Fibroblast of pulmonary artery (primary cell): Measurements from ENCODE around the gene RGS6.

Source experiments
- DNase-seq: peaks from one replicate; pipeline ENCODE4 v3.0.0-alpha.2; 2010; ENCODE audit warnings: low read depth
- H3K4me3 ChIP-seq: replicated peaks from 2 replicates; pipeline ENCODE4 v1.5.1; 2011; ENCODE audit warnings: low read depth, mild to moderate bottlenecking, control low read depth, low read length, moderate library complexity
- TF ChIP-seq, protein P1 (sequence below): IDR thresholded peaks from 2 replicates; pipeline ENCODE4 v1.5.1; 2011; ENCODE audit warnings: mild to moderate bottlenecking, control low read depth, low read length, inconsistent platforms; ENCODE audit errors: missing control alignments

Gene RGS6

DNA sequence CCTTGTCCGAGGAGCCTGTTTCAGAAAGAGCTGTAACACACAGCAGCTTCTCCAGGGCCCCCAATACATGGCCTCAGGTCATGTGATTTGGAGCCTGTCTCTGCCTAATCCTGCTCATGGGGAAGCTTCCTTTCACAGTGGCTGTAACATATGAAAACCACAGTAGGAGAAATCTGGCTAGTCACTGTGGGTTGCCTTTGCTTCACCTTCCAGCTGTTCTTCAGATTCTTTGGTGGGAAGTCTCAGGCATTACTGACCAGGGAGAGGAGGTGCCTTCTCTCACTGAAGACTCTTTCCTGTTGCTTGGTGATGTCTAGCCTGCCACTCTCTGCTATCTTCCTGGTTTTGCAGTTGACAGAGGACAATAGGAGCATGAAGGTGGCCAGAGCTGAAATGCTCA, 611.1 kb downstream of the RGS6 start:
- DNase-seq = no peak
- no peak overlapping the region for H3K4me3 ChIP-seq
- TF ChIP-seq, protein P1, sequence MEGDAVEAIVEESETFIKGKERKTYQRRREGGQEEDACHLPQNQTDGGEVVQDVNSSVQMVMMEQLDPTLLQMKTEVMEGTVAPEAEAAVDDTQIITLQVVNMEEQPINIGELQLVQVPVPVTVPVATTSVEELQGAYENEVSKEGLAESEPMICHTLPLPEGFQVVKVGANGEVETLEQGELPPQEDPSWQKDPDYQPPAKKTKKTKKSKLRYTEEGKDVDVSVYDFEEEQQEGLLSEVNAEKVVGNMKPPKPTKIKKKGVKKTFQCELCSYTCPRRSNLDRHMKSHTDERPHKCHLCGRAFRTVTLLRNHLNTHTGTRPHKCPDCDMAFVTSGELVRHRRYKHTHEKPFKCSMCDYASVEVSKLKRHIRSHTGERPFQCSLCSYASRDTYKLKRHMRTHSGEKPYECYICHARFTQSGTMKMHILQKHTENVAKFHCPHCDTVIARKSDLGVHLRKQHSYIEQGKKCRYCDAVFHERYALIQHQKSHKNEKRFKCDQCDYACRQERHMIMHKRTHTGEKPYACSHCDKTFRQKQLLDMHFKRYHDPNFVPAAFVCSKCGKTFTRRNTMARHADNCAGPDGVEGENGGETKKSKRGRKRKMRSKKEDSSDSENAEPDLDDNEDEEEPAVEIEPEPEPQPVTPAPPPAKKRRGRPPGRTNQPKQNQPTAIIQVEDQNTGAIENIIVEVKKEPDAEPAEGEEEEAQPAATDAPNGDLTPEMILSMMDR = no peak

DNA sequence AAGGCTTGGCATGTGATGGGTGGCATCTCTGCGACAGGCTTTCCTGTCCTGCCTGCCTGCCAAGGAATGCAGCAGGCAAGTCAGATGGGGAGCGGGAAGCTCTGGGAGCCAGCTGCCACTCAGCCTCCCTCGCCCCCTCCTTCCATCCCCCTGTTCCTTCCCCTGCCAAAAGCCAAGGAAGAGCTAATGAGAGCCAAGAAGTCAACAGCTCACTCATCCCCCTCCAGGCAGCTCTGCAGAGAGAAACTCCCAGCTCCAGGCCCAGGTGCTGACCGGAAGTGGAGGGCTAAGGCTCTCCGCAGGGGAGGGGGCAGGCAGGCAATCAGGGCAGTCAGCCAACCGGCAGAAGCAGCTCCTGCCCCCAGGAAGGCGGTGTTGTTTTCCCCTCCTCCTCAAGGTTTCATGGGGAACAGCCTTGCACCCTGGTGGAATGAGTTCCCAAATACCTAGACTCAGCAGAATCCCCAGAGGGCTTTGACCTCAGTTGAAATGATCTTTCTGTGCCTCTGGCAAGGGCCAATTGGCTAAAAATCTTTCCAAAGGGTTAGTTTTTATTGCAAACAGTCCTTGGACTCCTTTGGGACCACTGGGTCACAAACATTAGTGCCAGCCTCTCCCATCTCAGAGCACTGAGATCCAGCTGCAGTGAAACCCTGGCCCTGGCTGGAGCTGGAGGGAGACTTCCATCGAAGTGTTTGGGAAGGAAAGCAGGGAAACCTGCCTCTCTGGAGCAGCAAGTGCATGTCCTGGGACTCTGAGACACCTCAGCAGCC, 612.6 kb downstream of the RGS6 start:
- no peak for DNase-seq
- TF ChIP-seq, protein P1 = no peak
- H3K4me3 ChIP-seq = no peak overlapping the region

DNA sequence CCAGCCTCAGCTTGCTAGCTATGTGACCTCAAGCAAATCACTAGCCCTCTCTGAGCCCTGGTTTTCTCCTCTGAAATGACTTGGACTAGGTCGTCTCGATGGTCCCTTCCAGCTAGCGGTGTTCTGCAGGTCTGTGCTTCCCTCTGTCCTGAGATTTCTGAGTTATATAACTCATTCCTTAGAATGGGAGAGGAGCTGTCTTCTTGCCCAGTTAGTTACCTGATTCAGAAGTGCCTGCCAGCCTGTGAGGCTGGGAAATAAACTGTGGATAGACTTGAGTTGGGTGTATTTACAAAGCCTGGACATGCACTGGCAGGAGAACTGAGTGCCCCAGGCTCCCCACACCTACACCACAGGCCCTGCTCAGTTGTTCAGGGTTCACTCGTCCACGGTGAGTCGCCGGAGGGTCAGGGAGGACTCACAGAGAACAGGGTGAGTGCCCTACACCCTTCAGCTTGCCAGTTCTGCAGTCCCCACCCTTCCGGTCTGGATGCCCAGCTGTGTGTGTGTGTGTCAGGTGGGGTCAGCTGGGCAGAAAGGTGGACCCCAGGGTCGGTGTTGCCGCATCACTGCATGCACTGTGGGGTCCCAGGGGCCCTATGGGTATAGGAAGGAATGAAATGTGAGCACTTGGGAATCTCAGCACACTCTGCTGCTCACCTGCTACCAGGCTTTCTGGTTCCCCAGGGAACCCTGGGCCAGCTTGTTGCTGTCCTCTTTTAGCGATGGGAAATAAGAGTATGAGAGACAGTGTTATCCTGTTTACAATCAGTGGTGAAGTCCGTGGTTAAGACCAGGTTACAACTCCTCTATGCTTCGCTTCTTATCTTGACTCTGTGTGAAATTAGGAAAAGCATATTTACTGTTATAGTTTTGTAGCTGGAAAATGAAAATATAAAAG, 613.4 kb downstream of the RGS6 start:
- no peak for DNase-seq
- TF ChIP-seq, protein P1 = no peak
- no peak overlapping the region for H3K4me3 ChIP-seq

DNA sequence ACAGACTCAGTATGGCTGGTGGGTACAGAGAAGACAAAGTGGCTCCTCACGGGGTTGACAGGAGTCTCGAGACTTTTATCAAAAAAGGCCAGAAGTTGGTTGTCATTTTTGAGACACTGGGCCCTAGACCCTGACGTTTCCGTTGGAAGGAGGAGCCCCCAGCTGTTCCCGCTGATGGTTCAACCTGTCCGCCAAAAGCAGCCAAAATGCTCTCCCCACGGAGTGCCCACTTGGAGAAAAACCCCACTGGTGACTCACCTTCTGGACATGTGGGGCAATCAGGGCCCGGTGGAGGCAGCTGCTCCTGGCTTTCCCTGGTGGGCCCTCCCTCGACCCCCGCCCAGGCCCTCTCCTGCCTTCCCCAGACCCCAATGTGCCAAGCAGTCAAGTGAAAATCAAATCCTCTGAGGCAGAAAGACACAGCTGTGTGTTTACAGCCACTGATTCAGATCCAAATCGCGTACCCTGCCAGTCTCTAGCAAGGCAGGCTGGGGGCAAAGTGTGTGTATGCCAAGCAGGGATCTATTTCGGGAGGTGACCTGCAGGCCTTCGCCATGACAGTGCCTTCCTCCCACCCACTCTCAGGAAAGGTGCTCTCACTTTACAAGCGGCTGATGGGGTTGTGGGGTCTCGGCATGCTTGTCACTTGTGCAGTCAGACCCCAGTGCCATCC, 614.3 kb downstream of the RGS6 start:
- TF ChIP-seq, protein P1 = no peak
- no peak for DNase-seq
- no peak overlapping the region for H3K4me3 ChIP-seq

DNA sequence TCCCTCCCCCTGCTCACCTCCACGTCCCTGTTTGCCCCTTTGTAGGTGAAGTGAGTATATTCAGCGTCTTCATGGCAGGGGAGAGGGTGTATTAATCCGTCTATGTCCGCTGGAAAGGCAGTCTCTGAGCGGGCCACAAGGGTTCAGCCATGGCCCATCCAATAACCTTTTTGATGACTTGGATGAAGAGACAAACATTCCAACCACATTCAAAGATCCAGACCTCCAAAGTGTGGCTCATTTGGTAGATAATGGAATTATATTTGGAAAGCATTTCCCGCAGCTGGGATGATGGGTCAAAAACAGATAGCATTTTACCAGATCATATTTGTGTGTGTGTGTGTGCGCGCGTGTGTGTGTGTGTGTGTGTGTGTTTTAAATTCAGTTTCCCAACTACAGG, 615.8 kb downstream of the RGS6 start:
- TF ChIP-seq, protein P1 = no peak
- no peak for DNase-seq
- H3K4me3 ChIP-seq = no peak overlapping the region

DNA sequence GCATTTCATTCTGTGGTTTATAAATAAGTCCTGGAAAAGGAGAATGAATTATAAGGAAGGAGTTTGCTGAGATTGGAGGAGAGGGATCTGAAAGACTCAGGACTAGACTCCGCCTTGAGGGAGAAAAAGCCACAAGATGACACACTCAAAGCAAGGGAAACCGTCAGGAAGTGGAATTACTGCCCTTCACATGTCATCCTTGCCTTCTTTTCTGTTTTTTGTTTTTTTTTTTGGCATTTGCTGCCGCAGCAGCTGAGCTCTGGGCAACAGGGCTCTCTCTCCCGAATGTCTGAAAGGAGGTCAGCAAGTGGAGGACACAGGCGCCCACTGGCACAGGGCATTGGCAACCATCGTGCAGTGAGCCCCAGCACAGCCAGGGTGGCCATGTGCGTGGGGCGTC, 616.8 kb downstream of the RGS6 start:
- TF ChIP-seq, protein P1 = no peak
- DNase-seq = no peak
- no peak overlapping the region for H3K4me3 ChIP-seq
